Activated CD8-positive, alpha-beta T cell treated with anti-CD3 and anti-CD28 coated beads for 36 hours (primary cell): ENCODE measurements around the gene APOE. TPM values are rescaled to one million over a fixed set of nuclear protein-coding genes. Genes with fewer than 3 reads are reported as not detected.

ENCODE experiments used
- ATAC-seq: fragments of 200-7000 bp; cut with Tn5 transposase; one replicate; pipeline ENCODE4 v1.10.0; 2021; ENCODE audit warnings: mild to moderate bottlenecking, moderate library complexity
- CTCF ChIA-PET: fragments of 350-600 bp; sonication (Branson Sonifier 250); formaldehyde crosslinking; loops from one replicate; lab custom pipeline; 2021; ENCODE audit warnings: antibody characterized with exemption; lab: Charles Lee
- POLR2A ChIA-PET: fragments of 350-600 bp; sonication (Branson Sonifier 250); formaldehyde crosslinking; loops from one replicate; lab custom pipeline; 2021; ENCODE audit warnings: antibody characterized with exemption; lab: Charles Lee
- DNase-seq: peaks from one replicate; pipeline ENCODE4 v3.0.0-alpha.2; 2020
- H3K27ac Mint-ChIP-seq: one replicate; pipeline ENCODE4 v1.8.0; 2021; ENCODE audit warnings: mild to moderate bottlenecking, mixed read lengths
- H3K27me3 Mint-ChIP-seq: one replicate; pipeline ENCODE4 v1.8.0; 2021; ENCODE audit warnings: mixed read lengths
- H3K36me3 Mint-ChIP-seq: one replicate; pipeline ENCODE4 v1.8.0; 2021; ENCODE audit warnings: low read depth, mixed read lengths
- H3K4me1 Mint-ChIP-seq: one replicate; pipeline ENCODE4 v1.8.0; 2021; ENCODE audit warnings: low read depth, mixed read lengths
- H3K4me3 Mint-ChIP-seq: one replicate; pipeline ENCODE4 v1.8.0; 2021; ENCODE audit warnings: mild to moderate bottlenecking, moderate library complexity, mixed read lengths
- H3K9me3 Mint-ChIP-seq: one replicate; pipeline ENCODE4 v1.8.0; 2021; ENCODE audit warnings: mixed read lengths
- intact Hi-C: fragments of 100-400 bp; cut with micrococcal nuclease; formaldehyde crosslinking; loops from one replicate; pipeline ENCODE4 v1.10.0; 2022
- total RNA-seq, 2 experiments: library from RNA; stranded (reverse); gene quantifications; one replicate each; pipeline ENCODE4 v1.2.3, GENCODE V29; 2021
- TF ChIP-seq, protein P1 (sequence below): fragments of 200-600 bp; IDR thresholded peaks from one replicate; pipeline ENCODE4 v1.8.0; 2022; ENCODE audit warnings: antibody characterized with exemption, mild to moderate bottlenecking

APOE gene
- total RNA-seq, 2 experiments from 2014 or later, result 0.87 to 1.2 TPM

DNA sequence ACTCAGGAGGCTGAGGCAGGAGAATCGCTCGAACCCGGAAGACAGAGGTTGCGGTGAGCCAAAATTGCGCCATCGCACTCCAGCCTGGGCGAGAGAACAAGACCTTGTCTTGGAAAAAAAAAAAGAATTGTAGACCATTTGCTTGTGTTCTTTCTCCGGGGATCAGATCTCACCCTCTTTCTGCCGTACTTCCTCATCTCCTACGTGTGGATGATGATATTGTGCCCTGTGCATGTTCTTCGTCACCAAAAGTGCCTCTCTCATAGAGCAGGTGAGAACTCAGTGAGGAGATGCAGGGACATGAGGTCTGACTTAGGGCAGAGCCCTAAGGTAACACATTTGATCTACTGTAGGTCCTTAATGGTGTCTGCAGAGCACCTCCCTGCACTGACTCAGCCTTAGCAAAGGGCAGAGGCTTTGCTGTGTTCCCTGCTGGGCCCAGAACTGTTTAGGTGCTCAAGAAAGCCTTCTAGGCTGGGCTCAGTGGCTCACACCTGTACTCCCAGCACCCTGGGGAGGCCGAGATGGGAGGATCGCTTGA lies 41.5 kb downstream of the APOE start:
- H3K4me3 Mint-ChIP-seq, result no peak overlapping the region
- intact Hi-C loops, result no loop called here
- no peaks in the 10 kb centered on the region for H3K27me3 Mint-ChIP-seq
- H3K27ac Mint-ChIP-seq, result no peak overlapping the region
- DNase-seq (no peak), ATAC-seq (no peak)
- peaks cover 2% of the 10 kb centered on the region for H3K4me1 Mint-ChIP-seq
- ChIA-PET POLR2A (interaction anchor here (0.5 to 1.0 kb wide), 2 partner anchors 31 to 44 kb away, joined by 3 read pairs; no protein-coding TSS in a partner anchor), CTCF (no interaction called here)
- TF ChIP-seq, protein P1, sequence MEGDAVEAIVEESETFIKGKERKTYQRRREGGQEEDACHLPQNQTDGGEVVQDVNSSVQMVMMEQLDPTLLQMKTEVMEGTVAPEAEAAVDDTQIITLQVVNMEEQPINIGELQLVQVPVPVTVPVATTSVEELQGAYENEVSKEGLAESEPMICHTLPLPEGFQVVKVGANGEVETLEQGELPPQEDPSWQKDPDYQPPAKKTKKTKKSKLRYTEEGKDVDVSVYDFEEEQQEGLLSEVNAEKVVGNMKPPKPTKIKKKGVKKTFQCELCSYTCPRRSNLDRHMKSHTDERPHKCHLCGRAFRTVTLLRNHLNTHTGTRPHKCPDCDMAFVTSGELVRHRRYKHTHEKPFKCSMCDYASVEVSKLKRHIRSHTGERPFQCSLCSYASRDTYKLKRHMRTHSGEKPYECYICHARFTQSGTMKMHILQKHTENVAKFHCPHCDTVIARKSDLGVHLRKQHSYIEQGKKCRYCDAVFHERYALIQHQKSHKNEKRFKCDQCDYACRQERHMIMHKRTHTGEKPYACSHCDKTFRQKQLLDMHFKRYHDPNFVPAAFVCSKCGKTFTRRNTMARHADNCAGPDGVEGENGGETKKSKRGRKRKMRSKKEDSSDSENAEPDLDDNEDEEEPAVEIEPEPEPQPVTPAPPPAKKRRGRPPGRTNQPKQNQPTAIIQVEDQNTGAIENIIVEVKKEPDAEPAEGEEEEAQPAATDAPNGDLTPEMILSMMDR, result no peak
- no peaks in the 10 kb centered on the region for H3K9me3 Mint-ChIP-seq
- H3K36me3 Mint-ChIP-seq, result no peaks in the 10 kb centered on the region

DNA sequence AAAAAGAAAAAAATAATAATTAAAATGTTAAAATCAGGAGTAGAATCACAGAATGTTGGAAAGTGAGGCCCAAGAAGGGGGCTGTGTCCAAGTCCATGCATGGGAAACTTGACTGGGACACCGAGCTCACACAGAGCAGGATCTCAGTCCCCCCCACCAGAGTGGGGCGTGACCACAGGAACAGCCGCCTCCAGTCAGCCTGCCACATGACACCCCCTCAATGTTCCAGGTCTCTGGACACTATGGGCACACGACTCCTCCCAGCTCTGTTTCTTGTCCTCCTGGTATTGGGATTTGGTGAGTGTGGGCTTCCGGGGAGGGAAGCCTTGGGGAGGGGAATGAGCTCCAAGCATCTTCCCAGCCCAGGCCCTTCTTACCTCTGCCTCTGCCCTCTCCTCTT lies 42.6 kb downstream of the APOE start:
- H3K9me3 Mint-ChIP-seq, result no peaks in the 10 kb centered on the region
- ChIA-PET CTCF (no interaction called here), POLR2A (interaction anchor here (0.7 to 1.0 kb wide), 2 partner anchors 10 to 45 kb away, joined by 3 read pairs; no protein-coding TSS in a partner anchor)
- no peak for DNase-seq
- intact Hi-C loops, result no loop called here
- H3K4me3 Mint-ChIP-seq, result no peak overlapping the region
- peaks cover 2% of the 10 kb centered on the region for H3K4me1 Mint-ChIP-seq
- ATAC-seq, result no peak
- no peaks in the 10 kb centered on the region for H3K36me3 Mint-ChIP-seq
- TF ChIP-seq, protein P1, result no peak
- no peaks in the 10 kb centered on the region for H3K27me3 Mint-ChIP-seq
- no peak overlapping the region for H3K27ac Mint-ChIP-seq

DNA sequence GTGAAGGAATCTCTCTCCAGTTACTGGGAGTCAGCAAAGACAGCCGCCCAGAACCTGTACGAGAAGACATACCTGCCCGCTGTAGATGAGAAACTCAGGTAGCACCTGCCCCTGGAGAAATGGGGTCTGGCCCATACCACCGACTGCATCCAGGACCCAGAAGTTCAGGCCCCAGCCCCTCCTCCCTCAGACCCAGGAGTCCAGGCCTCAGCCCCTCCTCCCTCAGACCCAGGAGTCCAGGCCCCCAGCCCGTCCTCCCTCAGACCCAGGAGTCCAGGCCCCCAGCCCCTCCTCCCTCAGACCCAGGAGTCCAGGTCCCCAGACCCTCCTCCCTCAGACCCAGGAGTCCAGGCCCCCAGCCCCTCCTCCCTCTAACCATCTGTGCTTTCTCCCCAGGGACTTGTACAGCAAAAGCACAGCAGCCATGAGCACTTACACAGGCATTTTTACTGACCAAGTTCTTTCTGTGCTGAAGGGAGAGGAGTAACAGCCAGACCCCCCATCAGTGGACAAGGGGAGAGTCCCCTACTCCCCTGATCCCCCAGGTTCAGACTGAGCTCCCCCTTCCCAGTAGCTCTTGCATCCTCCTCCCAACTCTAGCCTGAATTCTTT lies 43.3 kb downstream of the APOE start:
- Mint-ChIP-seq H3K27ac (no peak overlapping the region), H3K36me3 (no peaks in the 10 kb centered on the region), H3K4me1 (peaks cover 7% of the 10 kb centered on the region), H3K4me3 (no peak overlapping the region), H3K9me3 (no peaks in the 10 kb centered on the region), H3K27me3 (no peaks in the 10 kb centered on the region)
- ChIA-PET POLR2A (interaction anchor here (0.7 kb wide), 1 partner anchor 11 kb away, joined by 3 read pairs; no protein-coding TSS in a partner anchor), CTCF (interaction anchor here (1.2 to 1.3 kb wide), 2 partner anchors 38 to 45 kb away, joined by 3 to 5 read pairs; no protein-coding TSS in a partner anchor)
- ATAC-seq (no peak), DNase-seq (no peak)
- intact Hi-C loops, result no loop called here
- TF ChIP-seq, protein P1, result no peak

DNA sequence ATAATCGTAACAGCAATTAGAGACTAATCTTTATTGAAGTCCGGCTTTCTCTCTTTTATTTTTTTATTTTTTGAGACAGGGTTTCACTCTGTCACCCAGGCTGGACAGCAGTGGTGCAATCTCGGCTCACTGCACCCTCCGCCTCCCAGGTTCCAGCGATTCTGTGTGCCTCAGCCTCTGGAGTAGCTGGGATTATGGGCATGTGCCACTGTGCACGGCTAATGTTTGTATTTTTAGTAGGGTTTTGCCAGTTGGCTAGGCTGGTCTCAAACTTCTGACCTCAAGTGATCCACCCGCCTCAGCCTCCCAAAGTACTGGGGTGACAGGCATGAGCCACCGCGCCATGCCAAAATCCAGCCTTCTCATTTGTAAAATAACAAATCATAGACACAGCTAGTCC lies 44.0 kb downstream of the APOE start:
- TF ChIP-seq, protein P1, result no peak
- ATAC-seq, result no peak
- no peak for DNase-seq
- peaks cover 2% of the 10 kb centered on the region for H3K36me3 Mint-ChIP-seq
- intact Hi-C loops, result no loop called here
- ChIA-PET POLR2A (no interaction called here), CTCF (interaction anchor here (1.2 to 1.3 kb wide), 2 partner anchors 39 to 46 kb away, joined by 3 to 5 read pairs; no protein-coding TSS in a partner anchor)
- H3K27ac Mint-ChIP-seq, result no peak overlapping the region
- H3K4me3 Mint-ChIP-seq, result no peak overlapping the region
- H3K27me3 Mint-ChIP-seq, result no peaks in the 10 kb centered on the region
- peaks cover 8% of the 10 kb centered on the region for H3K4me1 Mint-ChIP-seq
- no peaks in the 10 kb centered on the region for H3K9me3 Mint-ChIP-seq
